ENCODE data around the gene AMMECR1L.

DNA sequence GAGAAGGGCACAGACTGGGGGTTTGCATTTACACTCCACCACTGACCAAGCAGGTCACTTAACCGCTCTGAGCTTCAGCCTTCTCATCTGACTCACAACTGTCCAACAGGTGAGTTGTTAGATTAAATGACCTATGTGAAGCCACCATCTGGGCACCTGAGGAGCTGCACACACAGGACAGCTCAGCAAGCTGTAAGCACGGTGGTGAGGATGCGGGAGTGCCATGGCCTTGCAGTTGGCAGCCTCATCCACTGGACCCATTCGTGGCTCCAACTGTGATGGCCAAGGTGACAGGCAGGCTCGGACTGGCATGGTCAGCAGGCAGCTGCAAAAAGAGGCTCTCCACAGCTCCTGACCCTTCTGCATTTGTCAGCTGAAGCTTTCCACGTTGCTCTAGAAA, 23.3 kb upstream of the AMMECR1L start:
- TF ChIP-seq, protein P1, sequence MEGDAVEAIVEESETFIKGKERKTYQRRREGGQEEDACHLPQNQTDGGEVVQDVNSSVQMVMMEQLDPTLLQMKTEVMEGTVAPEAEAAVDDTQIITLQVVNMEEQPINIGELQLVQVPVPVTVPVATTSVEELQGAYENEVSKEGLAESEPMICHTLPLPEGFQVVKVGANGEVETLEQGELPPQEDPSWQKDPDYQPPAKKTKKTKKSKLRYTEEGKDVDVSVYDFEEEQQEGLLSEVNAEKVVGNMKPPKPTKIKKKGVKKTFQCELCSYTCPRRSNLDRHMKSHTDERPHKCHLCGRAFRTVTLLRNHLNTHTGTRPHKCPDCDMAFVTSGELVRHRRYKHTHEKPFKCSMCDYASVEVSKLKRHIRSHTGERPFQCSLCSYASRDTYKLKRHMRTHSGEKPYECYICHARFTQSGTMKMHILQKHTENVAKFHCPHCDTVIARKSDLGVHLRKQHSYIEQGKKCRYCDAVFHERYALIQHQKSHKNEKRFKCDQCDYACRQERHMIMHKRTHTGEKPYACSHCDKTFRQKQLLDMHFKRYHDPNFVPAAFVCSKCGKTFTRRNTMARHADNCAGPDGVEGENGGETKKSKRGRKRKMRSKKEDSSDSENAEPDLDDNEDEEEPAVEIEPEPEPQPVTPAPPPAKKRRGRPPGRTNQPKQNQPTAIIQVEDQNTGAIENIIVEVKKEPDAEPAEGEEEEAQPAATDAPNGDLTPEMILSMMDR (IDR thresholded peaks at IDR 0.05 in 2 of 3, conservative IDR thresholded peaks at IDR 0.05 in 1 of 3; ENCODE audit: control insufficient read depth in 2 of 3, extremely low read depth in 1 of 3, insufficient read depth in 1 of 3, low read depth in 3 of 3, low read length in 3 of 3), result no peak; a peak in 1 of 6 replicates
- TF ChIP-seq TBL1XR1 (IDR thresholded peaks at IDR 0.05; ENCODE audit: low read depth, low read length) (no peak), POLR2A (IDR thresholded peaks at IDR 0.05; ENCODE audit: low read depth, low read length) (no peak), MXI1 (IDR thresholded peaks at IDR 0.05; ENCODE audit: low read depth, low read length) (no peak)
